Measurements from ENCODE around the gene MACROH2A2. TPM values are rescaled to one million over a fixed set of nuclear protein-coding genes. Genes with fewer than 3 reads are reported as not detected.

Gene MACROH2A2
- total and polyA plus RNA-seq, 2 of the 13 experiments (the other 11 are each of a cell fraction or from before 2014, with no cell fraction given): 9.8 to 43.1 TPM

DNA sequence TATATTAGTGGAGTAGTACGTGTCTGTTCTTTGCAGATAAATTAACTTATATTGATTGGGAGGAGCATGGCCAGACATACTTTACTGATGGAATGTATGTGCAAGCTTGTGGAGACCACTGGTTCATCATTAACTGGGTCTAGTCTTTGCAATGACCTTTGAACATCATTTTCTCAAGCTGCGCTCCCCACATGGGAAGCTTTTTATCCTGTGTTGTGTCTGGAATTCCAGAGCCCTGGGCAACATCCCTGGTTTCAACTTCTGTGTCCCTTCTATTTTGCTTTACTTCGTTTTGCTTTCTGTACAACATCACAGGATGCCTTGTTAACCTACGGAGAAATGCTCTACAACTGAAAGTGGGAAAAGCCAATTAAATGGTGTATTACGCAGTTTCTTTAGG lies 38.3 kb downstream of the MACROH2A2 start (continued):
- TF ChIP-seq ZNF512B (CRISPR knock-in tag; IDR thresholded peaks at IDR 0.05; ENCODE audit: borderline replicate concordance) (no peak), ATF7-NPFF (CRISPR knock-in tag; IDR thresholded peaks at IDR 0.05; ENCODE audit: low read depth) (no peak), MAFF (IDR thresholded peaks at IDR 0.05; ENCODE audit: low read depth, low read length) (no peak), MLX (CRISPR knock-in tag; IDR thresholded peaks at IDR 0.05) (peak; percentile 92), HNF1B (CRISPR knock-in tag; IDR thresholded peaks at IDR 0.05) (peak; percentile 99), ZNF883 (CRISPR knock-in tag; IDR thresholded peaks at IDR 0.05; ENCODE audit: not compliant biosample characterization) (no peak), FOXA1 (IDR thresholded peaks at IDR 0.05) (no peak), FOXA1 (CRISPR knock-in tag; IDR thresholded peaks at IDR 0.05) (no peak), PBX2 (CRISPR knock-in tag; IDR thresholded peaks at IDR 0.05) (no peak), SRF (IDR thresholded peaks at IDR 0.05; ENCODE audit: low read depth, low read length) (no peak), ZBTB14 (CRISPR knock-in tag; IDR thresholded peaks at IDR 0.05) (no peak), RBAK (CRISPR knock-in tag; IDR thresholded peaks at IDR 0.05) (no peak), AKNA (CRISPR knock-in tag; IDR thresholded peaks at IDR 0.05; ENCODE audit: borderline replicate concordance) (no peak), SNAPC2 (CRISPR knock-in tag; IDR thresholded peaks at IDR 0.05) (0 out of 2 replicates have a peak, but pooled peaks have one; percentile 29), SALL1 (CRISPR knock-in tag; IDR thresholded peaks at IDR 0.05) (peak; percentile 80; the same call in 1 of the 2 replicates)
